Hindlimb muscle (tissue), 1 donor: Measurements from ENCODE around the gene GTF2H3. TPM values are rescaled to one million over a fixed set of nuclear protein-coding genes. Genes with fewer than 3 reads are reported as not detected.
A peak's percentile ranks its signal among the peaks of the same experiment; 100 is the strongest.
"Not testable (repeated sequence)": the region's sequence is repeated elsewhere in the genome, so short reads cannot be mapped to it uniquely, and the experiment has no call there.

Experiments
- DNase-seq: peaks from one replicate; pipeline ENCODE4 v3.0.0-alpha.2; 2013
- polyA plus RNA-seq: library from polyadenylated mRNA; unstranded; fragments of 120-200 nt; gene quantifications from one replicate; pipeline ENCODE4 v1.2.1, GENCODE V29; 2013; ENCODE audit not compliant: insufficient read length

Gene GTF2H3
- polyA plus RNA-seq: 26.5 TPM

- peak; percentile 98 for DNase-seq
These were observed at the start of gene GTF2H3, which contains the start of gene EIF2B1 for GRCh38 chr12:123633379-123634141. GTF2H3 (plus strand) TSS chr12:123633829; CDS start chr12:123633860, 31 bp downstream. EIF2B1 (minus strand) TSS chr12:123633686; CDS start chr12:123633557, 129 bp downstream.

GRCh38 chr12:123591702-123592481 lies 41.7 kb upstream of the GTF2H3 start:
- no peak for DNase-seq

- DNase-seq: no peak
These were observed 37.9 kb upstream of the GTF2H3 start for GRCh38 chr12:123595729-123596128.

GRCh38 chr12:123597100-123597499 lies 36.5 kb upstream of the GTF2H3 start:
- DNase-seq: no peak

GRCh38 chr12:123598522-123598921 lies 35.1 kb upstream of the GTF2H3 start:
- DNase-seq: no peak

- DNase-seq: no peak
These were observed 34.3 kb upstream of the GTF2H3 start for GRCh38 chr12:123599310-123599709.

GRCh38 chr12:123599721-123600120 lies 33.9 kb upstream of the GTF2H3 start:
- no peak for DNase-seq

- DNase-seq: peak; percentile 88
These were observed 31.8 kb upstream of the GTF2H3 start, which contains the start of gene DDX55 for GRCh38 chr12:123601602-123602489. DDX55 (plus strand) TSS chr12:123602099; CDS start chr12:123602149, 50 bp downstream.

- DNase-seq: no peak
These were observed 30.9 kb upstream of the GTF2H3 start for GRCh38 chr12:123602651-123603195.

GRCh38 chr12:123603495-123603894 lies 30.1 kb upstream of the GTF2H3 start:
- DNase-seq: not testable (repeated sequence)

- DNase-seq: no peak
These were observed 25.9 kb upstream of the GTF2H3 start for GRCh38 chr12:123607756-123608155.

- DNase-seq: no peak
These were observed 25.4 kb upstream of the GTF2H3 start for GRCh38 chr12:123608182-123608581.

- no peak for DNase-seq
These were observed 19.5 kb upstream of the GTF2H3 start for GRCh38 chr12:123614110-123614509.

GRCh38 chr12:123614531-123614930 lies 19.1 kb upstream of the GTF2H3 start:
- DNase-seq: no peak

GRCh38 chr12:123617144-123617543 lies 16.5 kb upstream of the GTF2H3 start:
- no peak for DNase-seq

GRCh38 chr12:123617580-123617979 lies 16.0 kb upstream of the GTF2H3 start:
- DNase-seq: no peak

- no peak for DNase-seq
These were observed 12.5 kb upstream of the GTF2H3 start for GRCh38 chr12:123621101-123621500.

GRCh38 chr12:123621619-123622530 lies 11.8 kb upstream of the GTF2H3 start:
- DNase-seq: no peak

GRCh38 chr12:123634142-123634561 lies 523 bp downstream of the GTF2H3 start:
- no peak for DNase-seq

GRCh38 chr12:123643911-123644310 lies 10.3 kb downstream of the GTF2H3 start:
- no peak for DNase-seq

GRCh38 chr12:123645380-123645779 lies 11.8 kb downstream of the GTF2H3 start:
- DNase-seq: no peak
